ENCODE results near the gene DHX30. TPM values are rescaled to one million over a fixed set of nuclear protein-coding genes. Genes with fewer than 3 reads are reported as not detected.

DHX30 gene, protein sequence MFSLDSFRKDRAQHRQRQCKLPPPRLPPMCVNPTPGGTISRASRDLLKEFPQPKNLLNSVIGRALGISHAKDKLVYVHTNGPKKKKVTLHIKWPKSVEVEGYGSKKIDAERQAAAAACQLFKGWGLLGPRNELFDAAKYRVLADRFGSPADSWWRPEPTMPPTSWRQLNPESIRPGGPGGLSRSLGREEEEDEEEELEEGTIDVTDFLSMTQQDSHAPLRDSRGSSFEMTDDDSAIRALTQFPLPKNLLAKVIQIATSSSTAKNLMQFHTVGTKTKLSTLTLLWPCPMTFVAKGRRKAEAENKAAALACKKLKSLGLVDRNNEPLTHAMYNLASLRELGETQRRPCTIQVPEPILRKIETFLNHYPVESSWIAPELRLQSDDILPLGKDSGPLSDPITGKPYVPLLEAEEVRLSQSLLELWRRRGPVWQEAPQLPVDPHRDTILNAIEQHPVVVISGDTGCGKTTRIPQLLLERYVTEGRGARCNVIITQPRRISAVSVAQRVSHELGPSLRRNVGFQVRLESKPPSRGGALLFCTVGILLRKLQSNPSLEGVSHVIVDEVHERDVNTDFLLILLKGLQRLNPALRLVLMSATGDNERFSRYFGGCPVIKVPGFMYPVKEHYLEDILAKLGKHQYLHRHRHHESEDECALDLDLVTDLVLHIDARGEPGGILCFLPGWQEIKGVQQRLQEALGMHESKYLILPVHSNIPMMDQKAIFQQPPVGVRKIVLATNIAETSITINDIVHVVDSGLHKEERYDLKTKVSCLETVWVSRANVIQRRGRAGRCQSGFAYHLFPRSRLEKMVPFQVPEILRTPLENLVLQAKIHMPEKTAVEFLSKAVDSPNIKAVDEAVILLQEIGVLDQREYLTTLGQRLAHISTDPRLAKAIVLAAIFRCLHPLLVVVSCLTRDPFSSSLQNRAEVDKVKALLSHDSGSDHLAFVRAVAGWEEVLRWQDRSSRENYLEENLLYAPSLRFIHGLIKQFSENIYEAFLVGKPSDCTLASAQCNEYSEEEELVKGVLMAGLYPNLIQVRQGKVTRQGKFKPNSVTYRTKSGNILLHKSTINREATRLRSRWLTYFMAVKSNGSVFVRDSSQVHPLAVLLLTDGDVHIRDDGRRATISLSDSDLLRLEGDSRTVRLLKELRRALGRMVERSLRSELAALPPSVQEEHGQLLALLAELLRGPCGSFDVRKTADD
- total RNA-seq, result 43.6 and 63.2 TPM in 2 replicates

DNA sequence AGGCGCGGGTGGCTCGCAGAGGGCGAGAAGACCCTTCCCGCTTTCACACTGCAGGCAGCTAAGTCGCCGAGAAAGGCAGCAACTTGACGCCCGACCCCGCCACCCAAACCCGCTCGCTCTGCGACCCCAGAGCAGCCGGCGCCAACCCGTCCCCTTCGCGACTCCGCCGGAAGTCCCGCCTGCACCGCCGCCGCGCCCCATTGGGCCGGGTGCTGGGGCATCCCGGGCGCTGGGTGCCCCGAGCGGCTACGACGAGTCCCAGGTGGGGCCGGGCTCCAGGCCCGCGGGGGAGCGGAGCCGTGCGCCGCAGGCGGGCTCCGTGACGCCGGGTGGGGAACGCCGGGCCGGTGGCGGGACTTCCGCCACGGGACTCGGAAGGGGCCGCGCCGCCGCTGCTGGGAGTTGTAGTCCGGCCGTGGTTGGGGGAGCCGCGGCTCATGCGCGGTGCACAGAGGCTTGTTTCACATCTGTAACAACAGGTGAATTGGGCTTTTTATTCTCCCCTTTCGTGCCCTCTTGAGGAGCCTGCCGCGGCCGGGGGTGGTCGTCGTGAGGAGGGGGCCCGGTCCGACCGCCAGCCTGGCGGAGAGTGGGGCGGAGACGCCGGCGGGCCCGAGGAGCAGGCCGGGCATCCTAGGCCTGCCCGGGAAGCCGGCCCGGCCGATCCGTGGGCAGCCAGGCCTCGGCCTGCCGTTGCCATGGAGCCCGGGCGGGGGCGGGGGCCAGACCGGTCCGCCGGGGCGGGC lies at the start of gene DHX30:
TSS of gene DHX30 (plus strand) at position 405 of the 746 bp plus-strand sequence. CDS start 7,546 bp downstream, outside the sequence.

DNA sequence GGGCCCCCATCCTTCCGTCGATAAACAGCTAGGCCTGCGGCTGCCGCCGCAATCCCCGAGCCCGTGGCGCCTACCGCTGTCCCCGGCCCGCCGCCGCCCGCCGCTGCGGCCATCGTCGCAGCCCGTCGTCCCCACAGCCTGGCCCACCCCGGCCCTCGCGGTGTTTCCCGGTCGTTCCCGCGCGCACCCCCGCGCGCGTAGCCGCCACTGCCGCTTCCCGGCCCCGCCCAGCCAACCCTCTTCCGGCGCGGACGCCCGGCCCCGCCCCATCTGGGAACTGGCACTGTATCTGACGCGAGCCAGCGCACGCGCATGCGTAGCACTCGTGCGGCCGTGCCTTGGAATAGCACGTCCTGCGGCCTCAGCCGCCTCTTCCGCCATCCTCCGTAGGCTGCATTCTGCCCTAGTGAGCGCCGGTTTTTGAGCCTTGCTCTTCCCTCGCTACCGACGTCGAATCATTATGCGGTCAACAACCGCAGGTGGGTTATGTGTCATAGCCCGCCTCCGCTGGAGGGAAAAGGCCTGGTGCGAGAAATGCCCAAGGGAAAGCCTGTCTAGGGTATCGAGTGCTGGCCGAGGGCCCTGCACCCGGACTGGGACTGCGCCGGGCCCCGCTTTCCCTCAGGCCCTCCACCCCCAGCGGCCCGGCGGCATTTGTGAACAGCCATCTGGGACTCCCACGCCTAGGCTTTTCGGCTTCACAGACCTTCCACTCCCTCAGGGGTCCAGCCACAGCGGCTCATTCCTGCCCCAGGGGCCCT lies 21.1 kb upstream of the DHX30 start, which contains the start of gene SMARCC1:
TSS of gene SMARCC1 (minus strand) at position 209 of the 761 bp plus-strand sequence. CDS start at position 113, 96 bp downstream.

Small RNA genes within 50 kb of the gene (small RNA-seq; reads per million reads assigned to genes)
- 58.5 reads per million, percentile 98 among the genes with 10 or more reads in this experiment for gene MIR1226
- gene RF02271, result not detected

Other genes starting within 250 kb of the DHX30 start
- gene CSPG5, start 224.3 kb upstream of the DHX30 start, total RNA-seq, result 0.33 and 1.6 TPM in 2 replicates
- gene SMARCC1, start 21.2 kb upstream of the DHX30 start, total RNA-seq, result 46.7 and 56.5 TPM in 2 replicates
- 79.3 and 124 TPM in 2 replicates for gene MAP4, start 213.3 kb downstream of the DHX30 start, total RNA-seq